Calu3 (cell line): ENCODE data around the gene ALPP. TPM values are rescaled to one million over a fixed set of nuclear protein-coding genes. Genes with fewer than 3 reads are reported as not detected.
A peak's percentile ranks its signal among the peaks of the same experiment; 100 is the strongest.

Experiments
- BruUV-seq: library from RNA; stranded (reverse); fragments of 400-500 nt; replicated peaks from 2 replicates; lab custom pipeline; 2021; lab: Mats Ljungman, UMichigan
- CTCF ChIA-PET: fragments of 300-600 bp; sonication (Branson Sonifier 250); formaldehyde crosslinking; loops from one replicate; lab custom pipeline; 2022; ENCODE audit warnings: antibody characterized with exemption; lab: Charles Lee
- DNase-seq: peaks from one replicate; pipeline ENCODE4 v3.0.0; 2022
- H3K27ac Mint-ChIP-seq: one replicate; pipeline ENCODE4 v1.8.0; 2022; ENCODE audit warnings: mixed read lengths; ENCODE audit not compliant: unreplicated experiment
- H3K27me3 Mint-ChIP-seq: one replicate; pipeline ENCODE4 v1.8.0; 2022; ENCODE audit warnings: mixed read lengths; ENCODE audit not compliant: unreplicated experiment
- H3K36me3 Mint-ChIP-seq: one replicate; pipeline ENCODE4 v1.8.0; 2022; ENCODE audit warnings: mild to moderate bottlenecking, moderate library complexity, mixed read lengths; ENCODE audit not compliant: insufficient read depth, unreplicated experiment
- H3K4me1 Mint-ChIP-seq: one replicate; pipeline ENCODE4 v1.8.0; 2022; ENCODE audit warnings: mild to moderate bottlenecking, low read depth, mixed read lengths; ENCODE audit not compliant: unreplicated experiment
- H3K4me3 Mint-ChIP-seq: one replicate; pipeline ENCODE4 v1.8.0; 2022; ENCODE audit warnings: mild to moderate bottlenecking, low read depth, moderate library complexity, mixed read lengths; ENCODE audit not compliant: unreplicated experiment
- H3K9me3 Mint-ChIP-seq: one replicate; pipeline ENCODE4 v1.8.0; 2022; ENCODE audit warnings: low read depth, mixed read lengths; ENCODE audit not compliant: unreplicated experiment
- CTCF ChIP-seq: fragments of 200-600 bp; IDR thresholded peaks from one replicate; pipeline ENCODE4 v1.8.0; 2022; ENCODE audit warnings: antibody characterized with exemption; ENCODE audit not compliant: unreplicated experiment
- intact Hi-C: fragments of 100-400 bp; cut with micrococcal nuclease; formaldehyde crosslinking; loops from one replicate; pipeline ENCODE4 v1.10.0; 2022; ENCODE audit not compliant: unreplicated experiment
- total RNA-seq: library from RNA; stranded (reverse); gene quantifications from 2 replicates; pipeline ENCODE4 v1.2.3, GENCODE V29; 2022

Gene ALPP
- total RNA-seq, 1 experiment from 2014 or later = not detected

- H3K9me3 Mint-ChIP-seq = no peaks in the 10 kb centered on the region
- CTCF ChIA-PET = no interaction called here
- intact Hi-C loops = loop anchor here (5.0 kb wide), 1 partner anchor 95 kb away; no protein-coding TSS in a partner anchor
- no peak overlapping the region for H3K4me3 Mint-ChIP-seq
- peaks cover 7% of the 10 kb centered on the region for H3K36me3 Mint-ChIP-seq
- no peaks in the 10 kb centered on the region for H3K27me3 Mint-ChIP-seq
- no TSS peak for BruUV-seq
- no peak for DNase-seq
- TF ChIP-seq CTCF = no peak
- no peaks in the 10 kb centered on the region for H3K4me1 Mint-ChIP-seq
- H3K27ac Mint-ChIP-seq = no peak overlapping the region
These were observed 31.2 kb upstream of the ALPP start for GRCh38 chr2:232347369-232347768.

- Mint-ChIP-seq H3K27ac (no peak overlapping the region), H3K36me3 (peaks cover 7% of the 10 kb centered on the region), H3K4me1 (no peaks in the 10 kb centered on the region), H3K4me3 (no peak overlapping the region), H3K27me3 (no peaks in the 10 kb centered on the region), H3K9me3 (no peaks in the 10 kb centered on the region)
- CTCF ChIA-PET = no interaction called here
- intact Hi-C loops = loop anchor here (5.0 kb wide), 1 partner anchor 93 kb away; no protein-coding TSS in a partner anchor
- peak; percentile 65 for DNase-seq
- no TSS peak for BruUV-seq
- no peak for TF ChIP-seq CTCF
These were observed 29.6 kb upstream of the ALPP start for GRCh38 chr2:232348936-232349335.

- H3K27ac Mint-ChIP-seq = no peak overlapping the region
- no peak for DNase-seq
- no TSS peak for BruUV-seq
- H3K4me1 Mint-ChIP-seq = no peaks in the 10 kb centered on the region
- peaks cover 7% of the 10 kb centered on the region for H3K36me3 Mint-ChIP-seq
- no peak for TF ChIP-seq CTCF
- H3K4me3 Mint-ChIP-seq = no peak overlapping the region
- CTCF ChIA-PET = no interaction called here
- H3K9me3 Mint-ChIP-seq = no peaks in the 10 kb centered on the region
- intact Hi-C loops = loop anchor here (5.0 kb wide), 1 partner anchor 93 kb away; no protein-coding TSS in a partner anchor
- no peaks in the 10 kb centered on the region for H3K27me3 Mint-ChIP-seq
These were observed 29.0 kb upstream of the ALPP start for GRCh38 chr2:232349546-232349945.

- BruUV-seq = no TSS peak
- H3K9me3 Mint-ChIP-seq = no peaks in the 10 kb centered on the region
- H3K4me1 Mint-ChIP-seq = no peaks in the 10 kb centered on the region
- no peak overlapping the region for H3K27ac Mint-ChIP-seq
- CTCF ChIA-PET = interaction anchor here (1.3 kb wide), 1 partner anchor 16 kb away, joined by 4 read pairs; no protein-coding TSS in a partner anchor
- peak overlapping the region; percentile 54 for H3K4me3 Mint-ChIP-seq
- no peaks in the 10 kb centered on the region for H3K27me3 Mint-ChIP-seq
- DNase-seq = no peak
- H3K36me3 Mint-ChIP-seq = peaks cover 7% of the 10 kb centered on the region
- no peak for TF ChIP-seq CTCF
- intact Hi-C loops = loop anchor here (5.0 kb wide), 1 partner anchor 92 kb away; no protein-coding TSS in a partner anchor
These were observed 28.5 kb upstream of the ALPP start for GRCh38 chr2:232349946-232350635.
